GM23248 (cell line): Measurements from ENCODE around the gene LSM5.

Source experiments
- EZH2 ChIP-seq: fragments of 200-600 bp; sonication (generic); IDR thresholded peaks from 2 replicates; pipeline ENCODE4 v1.6.1; 2018; ENCODE audit warnings: antibody characterized with exemption, mild to moderate bottlenecking; ENCODE audit not compliant: insufficient read depth, poor library complexity, severe bottlenecking
- EZH2phosphoT487 ChIP-seq: fragments of 200-600 bp; sonication (generic); IDR thresholded peaks from 2 replicates; pipeline ENCODE4 v1.6.1; 2018; ENCODE audit warnings: antibody characterized with exemption, moderate library complexity, mild to moderate bottlenecking, low read depth; ENCODE audit not compliant: insufficient read depth

GRCh38 chr7:32447218-32447617 lies 43.0 kb downstream of the LSM5 start:
- TF ChIP-seq EZH2 (no peak), EZH2phosphoT487 (no peak)
